ENCODE results near the gene SEMA3E. TPM values are rescaled to one million over a fixed set of nuclear protein-coding genes. Genes with fewer than 3 reads are reported as not detected.

Gene SEMA3E
- total RNA-seq, 4 donors from 2014 or later = 0.65 to 4.0 (median 2.1) TPM

DNA sequence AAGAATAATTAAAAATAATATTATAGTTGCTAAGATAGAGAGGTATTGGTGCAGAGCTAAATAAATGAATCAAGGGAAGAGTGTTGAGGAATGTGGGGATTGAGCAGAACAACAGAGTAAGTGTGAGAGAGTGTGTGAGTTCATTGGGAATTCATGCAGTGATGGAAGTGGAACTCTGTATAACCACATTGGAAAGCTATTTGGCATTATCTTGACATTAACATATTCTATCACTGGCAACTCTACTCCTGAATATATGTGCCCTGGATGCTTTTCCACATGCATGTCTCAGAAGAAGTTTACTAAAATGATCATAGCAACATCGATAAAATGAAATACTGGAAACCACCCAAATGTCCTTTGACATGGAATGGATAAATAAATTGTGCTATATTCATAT, 164.1 kb downstream of the SEMA3E start:
- WGBS, 2 donors = 50 to 53% methylated on average over 1 of the region's 1 CpG
- no peak for DNase-seq (ENCODE audit: low spot score in 2 of 2)
- intact Hi-C loops (cut with DNase I; ENCODE audit: low total_unique reads) = no loop called here
- no peak overlapping the region for H3K4me3 ChIP-seq (ENCODE audit: low read depth, poor library complexity, severe bottlenecking)
- TF ChIP-seq CTCF (IDR thresholded peaks at IDR 0.05) = no peak

DNA sequence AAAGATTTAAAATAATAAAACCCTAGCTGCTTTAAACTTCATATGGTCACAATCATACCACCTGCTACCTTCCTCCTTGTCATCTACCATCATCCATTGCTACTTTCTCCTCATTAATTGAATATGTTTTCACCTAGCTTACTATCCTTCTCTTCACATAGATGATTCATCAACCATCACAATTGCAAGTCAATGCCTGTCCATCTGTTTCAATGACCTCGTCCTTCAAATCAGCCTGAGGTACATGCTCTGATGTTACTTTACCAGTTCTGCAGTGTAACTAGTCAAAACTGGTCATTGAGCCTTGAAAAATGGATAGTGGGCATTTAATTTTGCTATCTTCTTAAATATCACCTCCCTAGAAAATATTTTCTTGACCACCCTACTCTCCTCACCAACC, 164.7 kb downstream of the SEMA3E start:
- no peak for DNase-seq (ENCODE audit: low spot score in 2 of 2)
- H3K4me3 ChIP-seq (ENCODE audit: low read depth, poor library complexity, severe bottlenecking) = no peak overlapping the region
- TF ChIP-seq POLR2A (IDR thresholded peaks at IDR 0.05) (no peak), CTCF (IDR thresholded peaks at IDR 0.05) (no peak)
- WGBS, 2 donors = 50 to 70% methylated on average over 1 of the region's 1 CpG
- intact Hi-C loops (cut with DNase I; ENCODE audit: low total_unique reads) = no loop called here

DNA sequence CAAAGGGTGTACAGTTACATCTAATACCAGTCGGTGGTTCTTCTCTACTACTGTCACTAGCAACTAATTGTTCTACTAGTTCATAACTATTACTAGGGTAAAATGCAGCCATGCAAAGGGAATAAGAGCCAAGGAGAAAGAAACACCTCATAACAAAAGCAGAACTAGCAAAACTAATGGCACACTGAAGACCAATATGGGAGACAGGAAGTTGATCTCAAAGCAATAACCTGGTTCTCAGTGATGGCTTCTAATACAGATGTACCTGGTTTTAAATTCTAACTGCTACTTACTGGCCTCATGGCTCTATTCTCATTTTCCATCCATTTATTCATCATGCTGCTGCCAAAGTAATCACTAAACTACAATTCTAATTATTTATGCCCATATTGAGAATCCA, 170.3 kb downstream of the SEMA3E start:
- 79 to 87% methylated on average over 1 of the region's 1 CpG for WGBS, 2 donors
- no peak overlapping the region for H3K4me3 ChIP-seq (ENCODE audit: low read depth, poor library complexity, severe bottlenecking)
- DNase-seq (ENCODE audit: low spot score in 2 of 2) = no peak
- intact Hi-C loops (cut with DNase I; ENCODE audit: low total_unique reads) = no loop called here
- TF ChIP-seq CTCF (IDR thresholded peaks at IDR 0.05) (no peak), POLR2A (IDR thresholded peaks at IDR 0.05) (no peak)

GRCh38 chr7:83476511-83477050, 172.4 kb downstream of the SEMA3E start:
- WGBS, 2 donors = 39 to 48% methylated on average over 4 of the region's 4 CpGs
- intact Hi-C loops (cut with DNase I; ENCODE audit: low total_unique reads) = no loop called here
- no peak for DNase-seq (ENCODE audit: low spot score in 2 of 2)
- H3K4me3 ChIP-seq (ENCODE audit: low read depth, poor library complexity, severe bottlenecking) = no peak overlapping the region
- no peak for TF ChIP-seq CTCF (IDR thresholded peaks at IDR 0.05)
- no peak for TF ChIP-seq POLR2A (IDR thresholded peaks at IDR 0.05)

DNA sequence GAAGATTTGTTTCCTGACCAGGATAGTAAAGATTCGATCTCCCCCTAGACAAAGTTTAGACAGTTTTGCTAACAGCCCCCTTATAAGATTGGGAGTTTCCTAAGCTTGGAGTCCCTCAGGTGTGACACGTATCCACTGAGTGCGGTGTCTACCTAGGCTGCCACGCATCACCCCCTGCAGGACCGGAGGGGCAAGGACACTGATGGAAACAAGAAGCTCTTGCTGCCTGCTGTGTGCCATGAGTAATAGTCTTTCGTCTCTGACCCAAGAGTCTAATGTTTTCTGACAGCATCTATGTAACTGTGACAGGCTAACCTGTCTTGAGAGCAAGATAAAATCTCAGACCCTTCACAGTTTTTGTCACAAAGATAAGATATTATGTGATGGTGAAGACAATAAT, 173.5 kb downstream of the SEMA3E start:
- no peak for DNase-seq (ENCODE audit: low spot score in 2 of 2)
- H3K4me3 ChIP-seq (ENCODE audit: low read depth, poor library complexity, severe bottlenecking) = no peak overlapping the region
- 61 to 80% methylated on average over 6 of the region's 6 CpGs for WGBS, 2 donors
- TF ChIP-seq POLR2A (IDR thresholded peaks at IDR 0.05) = no peak
- TF ChIP-seq CTCF (IDR thresholded peaks at IDR 0.05) = no peak
- intact Hi-C loops (cut with DNase I; ENCODE audit: low total_unique reads) = no loop called here

DNA sequence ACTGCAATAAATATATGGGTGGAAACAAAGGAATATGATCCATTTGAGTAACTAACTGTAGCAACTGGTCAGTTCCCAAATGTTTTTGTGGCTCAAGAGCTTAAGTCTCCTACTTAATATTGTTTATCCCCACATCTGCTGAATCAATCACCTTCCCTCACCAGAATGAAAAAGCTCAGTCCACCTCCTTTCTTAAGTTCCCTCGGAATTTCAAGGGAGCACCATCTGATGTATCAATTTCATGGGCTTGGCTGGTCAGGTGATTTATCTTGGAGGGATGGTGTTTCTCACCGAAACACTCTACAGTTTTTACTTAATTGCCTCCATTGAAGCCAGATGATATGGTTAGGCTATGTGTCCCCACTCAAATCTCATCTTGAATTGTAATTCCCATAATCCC, 176.6 kb downstream of the SEMA3E start:
- WGBS, 2 donors = 91 to 97% methylated on average over 2 of the region's 2 CpGs
- intact Hi-C loops (cut with DNase I; ENCODE audit: low total_unique reads) = no loop called here
- no peak overlapping the region for H3K4me3 ChIP-seq (ENCODE audit: low read depth, poor library complexity, severe bottlenecking)
- no peak for TF ChIP-seq CTCF (IDR thresholded peaks at IDR 0.05)
- DNase-seq (ENCODE audit: low spot score in 2 of 2) = no peak
